ENCODE data around the gene GMCL2.
A peak's percentile ranks its signal among the peaks of the same experiment; 100 is the strongest.

Gene GMCL2

DNA sequence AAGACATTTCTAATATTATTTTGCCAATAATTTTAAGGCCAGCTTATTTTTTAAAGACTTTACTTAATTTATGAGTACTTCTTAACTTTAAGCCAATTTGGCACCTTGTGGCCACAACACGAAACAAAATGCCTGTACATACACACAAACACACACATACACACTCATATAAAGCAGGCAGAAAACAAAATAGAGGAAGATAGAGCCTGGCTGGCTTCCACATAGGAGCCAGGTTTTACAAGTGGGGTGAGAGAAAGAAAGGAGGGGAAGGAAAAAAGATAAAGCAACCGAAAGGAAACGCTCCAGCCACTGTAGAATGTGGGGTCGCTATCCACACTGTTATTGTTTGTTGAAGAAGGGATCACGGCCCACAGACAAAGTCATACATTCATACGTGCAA lies 10.4 kb downstream of the GMCL2 start:
- no peak for DNase-seq

DNA sequence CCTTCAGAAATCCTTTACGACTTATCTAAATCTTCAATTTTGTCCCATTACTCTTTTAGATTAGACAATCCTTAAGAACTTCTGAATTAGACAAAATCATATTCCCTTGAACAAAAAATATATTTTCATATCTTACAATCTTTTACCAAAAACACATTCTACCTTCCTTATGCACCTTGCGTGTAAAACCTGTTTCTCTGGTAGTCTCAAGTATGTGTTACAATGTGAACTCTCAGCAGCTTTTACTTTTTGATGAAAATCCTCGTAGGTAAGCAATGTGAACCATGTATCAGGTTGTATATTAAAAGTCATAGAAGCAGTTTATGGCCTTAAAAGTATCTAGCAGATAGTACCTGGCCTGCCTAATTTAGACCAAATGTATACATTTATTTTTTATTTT lies 12.7 kb downstream of the GMCL2 start:
- no peak for DNase-seq

- no peak for DNase-seq
Observed at GRCh38 chr5:178170455-178170854, 16.7 kb downstream of the GMCL2 start.

GRCh38 chr5:178165581-178165980 lies 21.6 kb downstream of the GMCL2 start:
- DNase-seq, result no peak

DNA sequence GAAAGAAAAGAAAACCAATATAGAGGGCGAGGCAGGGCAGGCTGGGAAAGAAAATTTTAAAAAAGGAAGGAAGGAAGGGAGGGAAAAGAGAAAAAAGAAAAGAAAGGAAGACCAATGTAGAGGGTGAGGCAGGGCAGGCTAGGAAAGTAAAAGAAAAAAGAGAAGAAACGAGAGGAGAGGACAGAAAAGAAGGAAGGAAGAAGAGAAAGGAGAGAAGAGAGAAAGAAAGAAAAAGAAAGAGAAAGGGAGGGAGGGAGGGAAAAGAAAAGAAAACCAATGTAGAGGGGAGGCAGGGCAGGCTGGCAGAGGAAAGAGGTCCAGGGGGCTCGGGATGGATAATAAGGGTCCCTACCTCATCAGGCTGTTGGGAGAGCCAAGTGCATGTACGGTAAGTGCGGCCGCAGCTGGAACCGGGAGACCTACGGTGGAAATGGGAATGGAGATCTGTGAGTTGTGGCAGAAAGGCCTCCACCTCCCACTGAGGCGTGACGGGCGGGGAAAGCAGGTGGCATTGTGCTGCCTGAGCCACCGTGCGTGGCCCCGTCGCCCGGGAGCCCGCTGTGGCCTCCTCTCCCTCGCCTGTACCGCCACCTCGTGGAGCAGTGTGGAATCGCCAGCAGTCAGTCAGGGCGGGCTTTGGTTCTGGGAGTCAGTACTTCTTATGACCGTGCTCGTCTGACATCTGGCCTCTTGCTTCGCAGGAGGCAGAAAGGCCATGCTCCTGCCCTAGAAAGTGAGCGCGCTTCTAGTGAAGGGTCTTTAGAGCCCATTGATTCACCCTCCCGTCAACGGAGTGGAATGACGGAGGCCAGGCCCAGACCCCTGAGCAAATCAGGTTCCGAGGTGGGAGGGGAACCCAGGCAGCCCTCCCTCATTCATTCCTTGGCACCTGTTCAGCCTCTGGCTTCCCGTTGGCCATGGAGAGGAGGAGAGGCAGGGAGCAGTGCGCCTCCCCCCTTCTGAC lies 23.1 kb downstream of the GMCL2 start:
- peak; percentile 86 for DNase-seq

DNA sequence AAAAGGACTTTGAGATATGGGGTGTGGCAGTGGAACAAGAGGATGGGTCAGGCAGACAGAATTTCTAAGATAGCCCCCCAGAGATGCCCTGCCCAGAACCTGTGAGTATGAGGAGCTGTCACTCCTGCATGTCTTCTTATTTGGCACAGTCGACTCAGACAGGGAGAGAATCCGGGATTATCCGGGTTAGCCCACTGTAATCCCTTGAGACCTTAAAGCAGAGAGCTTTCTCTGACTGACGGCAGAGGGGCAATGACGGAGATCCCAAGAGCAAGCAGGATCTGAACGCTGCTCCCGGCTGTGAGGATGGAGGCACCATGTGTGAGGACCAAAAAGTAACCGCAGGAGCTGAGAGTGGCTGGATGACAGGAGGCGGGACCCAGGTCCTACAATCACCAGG lies 24.7 kb downstream of the GMCL2 start:
- DNase-seq, result no peak

DNA sequence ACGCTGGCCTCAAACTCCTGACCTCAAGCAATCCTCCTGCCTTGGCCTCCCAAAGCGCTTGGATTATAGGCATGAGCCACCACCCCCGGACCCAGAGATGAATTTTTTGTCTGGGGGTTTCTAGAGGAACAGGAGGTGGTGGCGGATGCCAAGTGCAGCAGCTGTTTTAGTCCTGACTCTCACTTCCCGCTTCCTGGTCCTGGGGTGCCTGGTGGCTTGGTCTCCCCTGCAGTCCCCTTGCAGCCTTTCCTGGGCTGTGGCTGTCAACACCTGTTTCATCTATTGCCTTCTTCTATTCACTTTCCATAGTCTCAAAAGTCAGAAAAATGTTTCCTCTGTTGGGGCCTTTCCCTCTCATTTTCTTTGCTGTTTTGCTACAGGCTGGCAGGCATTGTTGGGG lies 27.0 kb downstream of the GMCL2 start:
- no peak for DNase-seq

GRCh38 chr5:178155065-178155464 lies 32.1 kb downstream of the GMCL2 start:
- DNase-seq, result no peak

DNA sequence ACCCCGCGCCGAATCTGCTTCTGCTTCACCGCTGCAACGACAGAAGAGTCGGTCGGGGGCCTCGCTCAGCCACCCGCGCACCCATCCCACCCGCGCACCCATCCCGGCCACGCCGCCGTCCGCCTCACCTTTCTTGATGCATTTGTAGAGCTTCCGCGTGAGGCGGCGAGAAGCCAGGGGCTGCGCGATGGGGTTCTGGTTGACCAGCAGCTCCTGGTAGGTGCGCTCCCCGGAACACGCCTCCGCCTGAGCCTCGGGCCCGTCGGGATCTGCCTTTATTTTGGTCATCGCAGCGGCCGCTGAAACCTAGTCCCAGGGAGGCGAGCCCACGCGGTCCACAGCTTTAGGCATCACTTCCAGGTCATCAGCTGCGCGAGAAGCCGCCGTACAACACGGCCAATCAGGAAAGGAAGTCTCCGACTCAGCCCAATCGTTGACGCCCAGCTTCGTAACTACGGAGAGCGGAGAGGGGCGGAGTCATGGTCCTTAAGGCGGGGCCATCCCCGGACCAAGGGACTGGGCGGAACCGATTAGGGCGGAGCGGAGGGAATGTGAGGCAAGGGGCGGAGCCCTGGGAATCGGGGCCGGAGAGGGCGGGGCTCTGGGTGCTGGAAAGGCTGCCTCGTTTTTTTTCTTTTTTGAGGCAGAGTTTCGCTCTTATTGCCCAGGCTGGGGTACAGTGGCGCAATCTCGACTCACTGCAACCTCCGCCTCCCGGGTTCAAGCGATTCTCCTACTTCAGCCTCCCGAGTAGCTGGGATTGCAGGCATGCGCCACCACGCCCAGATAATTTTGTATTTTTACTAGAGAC lies 33.4 kb downstream of the GMCL2 start, which contains the start of gene NHP2:
Gene NHP2, minus strand, starts transcription at position 356 of the 811 bp plus-strand sequence. Its CDS starts 68 bp downstream, at position 288.
- peak; percentile 95 for DNase-seq

DNA sequence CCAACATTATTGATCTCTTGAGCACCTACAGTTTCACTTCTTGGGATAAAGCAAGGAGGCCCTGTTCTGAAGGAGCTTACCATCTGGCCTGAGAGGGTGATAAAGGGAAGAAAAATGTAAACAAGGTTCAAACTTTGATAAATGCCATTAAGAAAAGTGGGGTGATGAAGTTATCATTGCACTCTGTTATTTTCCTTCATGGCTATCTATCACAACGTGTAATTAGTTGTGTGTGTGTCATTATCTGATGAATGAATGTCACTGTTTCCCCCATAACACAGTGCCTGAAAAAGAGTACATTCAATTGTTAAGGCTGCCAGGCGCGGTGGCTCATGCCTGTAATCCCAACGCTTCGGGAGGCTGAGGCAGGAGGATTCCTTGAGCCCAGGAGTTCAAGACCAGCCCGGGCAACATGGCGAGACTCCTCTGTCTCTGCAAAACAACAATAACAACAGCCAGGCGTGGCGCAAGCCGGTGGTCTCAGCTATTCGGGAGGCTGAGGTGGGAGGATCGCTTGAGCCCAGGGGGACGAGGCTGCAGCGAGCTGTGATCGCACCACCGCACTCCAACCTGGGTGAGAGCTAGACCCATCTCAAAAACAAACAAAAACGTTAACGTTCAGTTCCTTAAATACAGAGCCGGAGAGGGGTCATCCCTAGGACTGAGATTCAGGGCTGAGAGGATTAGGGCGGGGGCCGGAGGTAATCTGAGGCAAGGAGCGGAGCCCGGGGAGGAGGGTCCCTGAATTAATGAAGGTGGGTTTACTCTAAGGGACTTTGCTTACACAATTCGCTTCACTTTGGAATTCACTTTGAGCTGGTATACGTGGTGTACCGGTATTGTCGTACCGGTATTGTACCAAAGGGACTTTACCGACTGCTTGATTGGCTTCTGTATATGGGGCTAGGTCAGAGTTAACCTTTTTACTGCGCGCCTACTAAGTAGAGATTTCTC lies 34.4 kb downstream of the GMCL2 start:
- no peak for DNase-seq

GRCh38 chr5:178150977-178151734 lies 36.0 kb downstream of the GMCL2 start:
- DNase-seq, result no peak

GRCh38 chr5:178149199-178149932 lies 37.8 kb downstream of the GMCL2 start:
- DNase-seq, result no peak

DNA sequence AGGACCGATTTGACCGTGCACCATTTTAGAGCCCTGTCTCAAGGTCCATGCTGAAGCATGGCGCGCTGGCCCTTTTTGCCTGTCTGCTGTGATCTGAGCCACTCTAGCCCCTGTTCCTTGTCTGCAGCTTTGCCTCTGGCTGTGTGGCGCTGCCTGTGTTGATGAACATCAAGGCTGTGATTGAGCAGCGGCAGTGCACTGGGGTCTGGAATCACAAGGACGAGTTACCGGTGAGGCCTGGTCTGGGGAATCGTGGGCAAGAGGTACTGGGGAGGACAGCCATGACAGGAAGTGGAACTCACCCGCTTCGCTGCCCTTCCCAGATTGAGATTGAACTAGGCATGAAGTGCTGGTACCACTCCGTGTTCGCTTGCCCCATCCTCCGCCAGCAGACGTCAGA lies 39.8 kb downstream of the GMCL2 start:
- DNase-seq, result no peak

DNA sequence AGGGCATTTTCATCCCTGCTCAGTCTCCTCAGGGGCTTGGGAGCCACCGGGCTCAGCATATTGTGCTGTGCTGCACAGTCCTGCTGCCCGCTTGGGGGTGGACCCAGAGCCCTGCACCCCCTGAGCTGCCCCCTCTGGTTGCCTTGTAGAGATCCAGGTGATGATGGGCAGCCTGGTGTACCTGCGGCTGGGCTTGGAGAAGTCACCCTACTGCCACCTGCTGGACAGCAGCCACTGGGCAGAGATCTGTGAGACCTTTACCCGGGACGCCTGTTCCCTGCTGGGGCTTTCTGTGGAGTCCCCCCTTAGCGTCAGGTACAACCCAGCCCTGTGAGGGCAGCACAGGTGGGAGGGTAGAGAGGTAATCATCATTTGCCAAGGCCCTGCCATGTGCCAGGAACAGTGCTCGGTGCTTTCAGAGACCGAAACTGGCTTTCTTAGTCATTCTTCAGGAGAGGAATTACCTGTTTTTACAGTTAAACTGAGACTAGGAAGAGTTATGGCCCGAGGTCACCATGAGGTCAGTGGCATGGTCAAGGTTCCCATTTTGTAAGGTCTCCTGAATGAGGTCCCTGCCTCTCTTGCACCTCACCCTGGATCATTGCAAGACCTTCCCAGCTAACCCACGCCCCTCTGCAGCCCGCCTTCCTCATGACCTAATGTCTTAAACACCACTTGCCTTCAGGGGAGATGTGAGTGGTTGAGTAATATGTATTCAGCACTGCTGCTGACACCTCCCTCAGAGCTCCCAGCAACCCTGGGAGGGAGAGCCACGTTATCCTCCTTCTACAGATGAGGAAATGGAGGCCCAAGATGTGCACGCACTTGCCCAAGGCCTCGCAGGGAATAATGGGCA lies 41.0 kb downstream of the GMCL2 start:
- peak; percentile 66 for DNase-seq

GRCh38 chr5:178143901-178144300 lies 43.3 kb downstream of the GMCL2 start:
- DNase-seq, result no peak

GRCh38 chr5:178143246-178143645 lies 43.9 kb downstream of the GMCL2 start:
- no peak for DNase-seq

GRCh38 chr5:178142642-178143041 lies 44.5 kb downstream of the GMCL2 start:
- DNase-seq, result no peak

DNA sequence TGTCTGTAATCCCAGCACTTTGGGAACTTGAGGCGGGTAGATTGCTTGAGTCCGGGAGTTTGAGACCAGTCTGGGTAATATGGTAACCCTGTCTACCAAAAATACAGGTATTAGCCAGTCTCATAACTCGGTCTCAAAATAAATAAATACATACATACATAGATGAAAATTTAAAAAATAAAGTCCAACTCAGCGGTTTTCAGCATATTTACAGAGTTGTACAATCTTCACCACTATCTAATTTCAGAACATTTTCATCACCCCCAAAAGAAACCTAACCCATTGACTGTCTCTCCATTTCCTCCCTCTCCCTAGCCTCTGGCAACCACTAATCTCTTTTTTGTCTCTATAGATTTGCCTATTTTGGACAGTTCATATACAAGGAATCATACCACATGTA lies 45.6 kb downstream of the GMCL2 start:
- DNase-seq, result no peak

- DNase-seq, result no peak
Observed at GRCh38 chr5:178137991-178138390, 49.2 kb downstream of the GMCL2 start.

- DNase-seq, result no peak
Observed at GRCh38 chr5:178136990-178137389, 50.2 kb downstream of the GMCL2 start.

All from NCI-H146 (cell line).